Fibroblast of the aortic adventitia (primary cell): ENCODE results near the gene NCF2. TPM values are rescaled to one million over a fixed set of nuclear protein-coding genes. Genes with fewer than 3 reads are reported as not detected.

ENCODE experiments used
- DNase-seq: peaks from one replicate; pipeline ENCODE4 v3.0.0-alpha.2; 2010; ENCODE audit warnings: low read depth
- H3K4me3 ChIP-seq: 2 replicates; pipeline ENCODE4 v1.5.1; 2011; ENCODE audit warnings: low read depth, mild to moderate bottlenecking, control low read depth, low read length, moderate library complexity
- total RNA-seq: library from RNA; depleted of rRNA; stranded (reverse); fragments of >200 nt; gene quantifications from 2 replicates; pipeline ENCODE4 v1.2.3, GENCODE V29; 2012; ENCODE audit warnings: low replicate concordance
- TF ChIP-seq, protein P1 (sequence below): IDR thresholded peaks from 2 replicates; pipeline ENCODE4 v1.5.1; 2011; ENCODE audit warnings: mild to moderate bottlenecking, low read length, control low read depth, inconsistent platforms; ENCODE audit not compliant: insufficient read depth

The NCF2 gene
- total RNA-seq, 1 donor: 0.63 TPM

DNA sequence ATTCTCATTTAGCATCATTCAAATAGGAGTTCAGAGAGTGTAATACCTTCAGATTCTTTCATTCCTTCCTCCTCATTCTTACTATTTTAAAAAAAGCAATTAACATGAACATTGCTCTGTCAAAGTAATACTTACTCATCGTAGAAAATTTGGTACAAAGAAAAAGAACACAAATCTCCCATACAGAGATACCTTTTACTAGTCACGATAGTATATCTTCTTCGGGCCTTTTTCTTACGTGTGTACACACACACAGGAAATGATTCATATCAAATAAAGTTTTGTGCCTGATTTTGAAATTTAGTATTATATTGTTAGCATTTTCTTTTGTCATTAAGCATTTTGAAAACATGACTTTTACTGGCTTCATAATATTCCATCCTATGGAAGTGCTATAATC, 52.9 kb downstream of the NCF2 start:
- no peak for DNase-seq
- TF ChIP-seq, protein P1, sequence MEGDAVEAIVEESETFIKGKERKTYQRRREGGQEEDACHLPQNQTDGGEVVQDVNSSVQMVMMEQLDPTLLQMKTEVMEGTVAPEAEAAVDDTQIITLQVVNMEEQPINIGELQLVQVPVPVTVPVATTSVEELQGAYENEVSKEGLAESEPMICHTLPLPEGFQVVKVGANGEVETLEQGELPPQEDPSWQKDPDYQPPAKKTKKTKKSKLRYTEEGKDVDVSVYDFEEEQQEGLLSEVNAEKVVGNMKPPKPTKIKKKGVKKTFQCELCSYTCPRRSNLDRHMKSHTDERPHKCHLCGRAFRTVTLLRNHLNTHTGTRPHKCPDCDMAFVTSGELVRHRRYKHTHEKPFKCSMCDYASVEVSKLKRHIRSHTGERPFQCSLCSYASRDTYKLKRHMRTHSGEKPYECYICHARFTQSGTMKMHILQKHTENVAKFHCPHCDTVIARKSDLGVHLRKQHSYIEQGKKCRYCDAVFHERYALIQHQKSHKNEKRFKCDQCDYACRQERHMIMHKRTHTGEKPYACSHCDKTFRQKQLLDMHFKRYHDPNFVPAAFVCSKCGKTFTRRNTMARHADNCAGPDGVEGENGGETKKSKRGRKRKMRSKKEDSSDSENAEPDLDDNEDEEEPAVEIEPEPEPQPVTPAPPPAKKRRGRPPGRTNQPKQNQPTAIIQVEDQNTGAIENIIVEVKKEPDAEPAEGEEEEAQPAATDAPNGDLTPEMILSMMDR: no peak
- no peak overlapping the region for H3K4me3 ChIP-seq

DNA sequence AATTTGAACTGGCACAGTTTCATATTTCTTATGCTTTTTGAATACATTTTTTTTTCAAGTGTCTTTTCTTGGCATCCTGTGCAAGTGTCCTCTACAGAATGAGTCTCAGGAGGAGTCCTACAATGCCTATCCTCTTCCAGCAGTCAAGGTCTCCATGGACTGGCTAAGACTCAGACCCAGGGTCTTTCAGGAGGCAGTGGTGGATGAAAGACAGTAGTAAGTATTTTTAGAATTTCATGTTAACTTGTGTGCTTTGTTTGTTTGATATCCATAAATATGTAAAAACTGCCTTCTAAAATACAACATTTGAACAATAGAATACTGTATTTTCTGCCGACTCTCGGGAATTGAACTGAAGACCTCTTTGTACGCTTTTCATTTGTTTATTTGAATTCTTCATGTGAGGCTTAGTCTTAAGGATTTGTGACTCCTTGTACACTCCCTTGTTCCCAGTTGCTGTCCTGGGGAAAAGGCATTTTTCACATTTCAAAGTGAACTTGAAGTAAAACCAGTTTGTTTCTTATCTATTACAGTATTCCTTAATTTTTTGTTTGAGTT, 56.6 kb downstream of the NCF2 start:
- TF ChIP-seq, protein P1: no peak
- no peak overlapping the region for H3K4me3 ChIP-seq
- DNase-seq: no peak

DNA sequence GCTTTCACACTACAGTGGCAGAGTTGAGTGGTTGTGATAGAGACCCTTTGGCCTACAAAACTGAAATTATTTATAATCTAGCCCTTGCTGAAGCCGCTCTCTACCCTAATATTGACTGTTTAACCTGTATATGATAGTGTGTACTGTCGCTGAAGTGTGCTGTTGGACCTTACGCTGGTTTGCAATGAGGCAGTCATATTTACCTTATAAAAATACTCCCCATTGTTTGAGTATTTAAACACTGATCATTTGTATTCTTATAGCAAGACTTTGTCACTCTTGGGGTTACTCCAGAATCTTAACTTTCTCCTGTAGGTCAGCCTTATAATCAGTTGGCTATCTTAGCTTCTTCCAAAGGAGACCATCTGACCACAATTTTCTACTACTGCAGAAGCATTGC, 61.7 kb downstream of the NCF2 start:
- DNase-seq: no peak
- TF ChIP-seq, protein P1: no peak
- no peak overlapping the region for H3K4me3 ChIP-seq

DNA sequence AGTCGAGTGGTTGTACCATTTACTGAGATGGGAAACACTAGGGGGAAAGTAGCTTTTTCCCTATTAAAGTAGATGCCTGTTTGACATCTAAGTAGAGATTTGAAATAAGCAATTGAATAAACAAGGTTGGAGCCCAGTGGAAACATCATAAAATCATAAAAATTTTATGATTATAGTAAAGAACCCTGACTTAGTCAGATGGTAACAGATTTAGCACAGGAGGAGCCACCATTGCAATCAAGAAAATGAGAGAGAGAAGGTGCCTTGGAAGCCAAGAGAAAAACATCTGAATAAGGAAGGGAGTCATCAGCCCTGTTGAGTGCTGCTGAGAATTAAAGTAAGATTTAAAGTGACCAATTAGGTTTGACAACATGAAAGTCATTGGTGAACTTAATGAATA, 68.2 kb downstream of the NCF2 start:
- no peak for DNase-seq
- no peak overlapping the region for H3K4me3 ChIP-seq
- TF ChIP-seq, protein P1: no peak

DNA sequence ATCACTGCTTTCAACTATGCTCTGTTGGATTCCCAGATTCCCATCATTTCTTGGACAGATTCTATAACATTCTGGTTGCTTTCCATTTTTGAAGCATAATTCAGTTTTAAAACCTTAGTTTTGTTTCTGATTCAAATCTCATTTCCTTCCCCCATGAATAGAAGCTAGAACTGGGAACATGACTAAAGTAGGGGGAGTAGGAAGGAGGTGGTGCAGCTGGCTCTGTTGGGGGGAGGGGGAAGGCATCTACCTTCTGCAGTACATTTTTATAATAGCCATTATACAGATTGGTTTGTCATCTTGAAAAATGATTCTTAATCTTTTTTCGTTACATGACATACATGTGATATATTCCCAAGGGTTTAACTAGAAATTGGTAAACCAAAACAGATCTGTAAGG, 69.9 kb downstream of the NCF2 start:
- DNase-seq: no peak
- TF ChIP-seq, protein P1: no peak
- no peak overlapping the region for H3K4me3 ChIP-seq

DNA sequence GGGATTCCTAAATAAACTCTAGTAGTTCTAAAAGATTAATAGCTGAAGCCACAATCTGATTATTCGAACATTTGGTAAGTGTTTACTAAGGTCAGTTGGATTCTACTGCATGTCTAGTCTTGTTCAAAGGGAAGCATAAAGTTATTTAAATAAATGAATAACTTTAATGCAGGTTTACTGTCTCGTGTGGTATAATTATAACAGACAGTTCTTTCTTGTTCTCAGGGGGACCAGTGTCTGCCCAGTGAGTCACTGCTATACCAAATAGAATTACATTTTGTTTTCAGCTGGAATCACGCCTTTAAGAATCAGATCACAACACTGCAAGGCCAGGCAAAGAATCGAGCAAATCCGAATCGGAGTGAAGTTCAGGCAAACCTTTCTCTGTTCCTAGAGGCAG, 72.9 kb downstream of the NCF2 start:
- no peak overlapping the region for H3K4me3 ChIP-seq
- no peak for DNase-seq
- TF ChIP-seq, protein P1: no peak

DNA sequence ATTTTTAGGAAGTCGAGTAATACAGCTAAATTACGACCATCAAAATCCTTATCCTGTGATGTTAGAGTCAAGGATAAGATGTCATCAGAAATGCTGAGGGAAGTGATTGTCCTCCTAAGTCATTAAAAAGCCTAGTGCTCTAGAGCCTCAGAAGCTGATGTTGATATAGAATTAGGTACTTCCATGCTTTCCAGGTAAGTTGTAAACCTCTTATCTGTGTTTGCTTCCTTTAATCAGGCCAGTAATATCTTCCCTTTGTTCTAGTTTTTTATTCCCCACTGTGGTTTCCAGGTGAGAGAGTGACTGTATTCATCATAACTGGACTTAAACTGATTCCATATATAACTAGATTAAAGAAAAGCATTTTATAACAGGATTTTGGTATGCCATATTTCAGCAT, 73.5 kb downstream of the NCF2 start:
- no peak overlapping the region for H3K4me3 ChIP-seq
- DNase-seq: no peak
- TF ChIP-seq, protein P1: no peak
